IMR-90 (cell line): ENCODE measurements around the gene ZC2HC1C. TPM values are rescaled to one million over a fixed set of nuclear protein-coding genes. Genes with fewer than 3 reads are reported as not detected.

ENCODE experiments used
- ATAC-seq: fragments of 200-7000 bp; cut with Tn5 transposase; 2 replicates; pipeline ENCODE4 v1.9.1; 2020; ENCODE audit warnings: low read depth, mild to moderate bottlenecking, moderate library complexity
- BruUV-seq: library from RNA; stranded (reverse); fragments of 400-500 nt; replicated peaks from 2 replicates; lab custom pipeline; 2021; lab: Mats Ljungman, UMichigan
- CTCF ChIA-PET: fragments of 300-600 bp; formaldehyde crosslinking; extraction: SDS; loops from one replicate; lab custom pipeline; 2021; ENCODE audit warnings: antibody characterized with exemption; lab: Yijun Ruan, JAX
- POLR2A ChIA-PET: fragments of 300-600 bp; sonication (Branson Sonifier 250); formaldehyde crosslinking; loops from one replicate; lab custom pipeline; 2022; ENCODE audit warnings: antibody characterized with exemption; ENCODE audit not compliant: unreplicated experiment; lab: Charles Lee
- DNase-seq: peaks from one replicate; pipeline ENCODE4 v3.0.0; 2013
- H2AFZ ChIP-seq: replicated peaks from 2 replicates; pipeline ENCODE3; 2013; ENCODE audit warnings: low read length, mild to moderate bottlenecking; ENCODE audit not compliant: poor library complexity
- H2AK5ac ChIP-seq: 2 replicates; pipeline ENCODE4 v1.6.1; 2013; ENCODE audit warnings: low read depth, low read length, inconsistent platforms
- H2AK9ac ChIP-seq: replicated peaks from 2 replicates; pipeline ENCODE3; 2013; ENCODE audit warnings: mild to moderate bottlenecking, low read depth, low read length, moderate library complexity; ENCODE audit not compliant: poor library complexity
- H2BK120ac ChIP-seq: 2 replicates; pipeline ENCODE4 v1.6.1; 2013; ENCODE audit warnings: low read depth, low read length, inconsistent platforms
- H2BK15ac ChIP-seq: 3 replicates; pipeline ENCODE4 v1.6.1; 2013; ENCODE audit warnings: low read depth, low read length, inconsistent platforms
- H2BK20ac ChIP-seq: 2 replicates; pipeline ENCODE4 v1.6.1; 2013; ENCODE audit warnings: low read depth, mild to moderate bottlenecking, inconsistent platforms, low read length, moderate library complexity
- H2BK5ac ChIP-seq: 2 replicates; pipeline ENCODE4 v1.6.1; 2013; ENCODE audit warnings: mild to moderate bottlenecking, low read depth, low read length, inconsistent platforms; ENCODE audit not compliant: poor library complexity, severe bottlenecking
- H3K14ac ChIP-seq: replicated peaks from 2 replicates; pipeline ENCODE4 v1.6.1; 2013; ENCODE audit warnings: low read depth, low read length, inconsistent platforms
- H3K18ac ChIP-seq: 2 replicates; pipeline ENCODE4 v1.6.1; 2013; ENCODE audit warnings: low read depth, low read length, control low read depth
- H3K23ac ChIP-seq: 2 replicates; pipeline ENCODE4 v1.6.1; 2013; ENCODE audit warnings: low read depth, low read length, inconsistent platforms
- H3K27ac ChIP-seq: 2 replicates; pipeline ENCODE4 v1.5.1; 2013; ENCODE audit warnings: mild to moderate bottlenecking, control low read depth, low read length; ENCODE audit not compliant: insufficient read depth
- H3K27me3 ChIP-seq: 2 replicates; pipeline ENCODE4 v1.6.1; 2013; ENCODE audit warnings: low read length; ENCODE audit not compliant: control insufficient read depth, insufficient read depth
- H3K36me3 ChIP-seq: 2 replicates; pipeline ENCODE4 v1.6.1; 2013; ENCODE audit warnings: low read length, mixed read lengths; ENCODE audit not compliant: control insufficient read depth, insufficient read depth
- H3K4ac ChIP-seq: 2 replicates; pipeline ENCODE4 v1.6.1; 2013; ENCODE audit warnings: low read depth, low read length, inconsistent platforms
- H3K4me1 ChIP-seq: 2 replicates; pipeline ENCODE4 v1.6.1; 2013; ENCODE audit warnings: low read length, mixed read lengths; ENCODE audit not compliant: control insufficient read depth, insufficient read depth
- H3K4me2 ChIP-seq: 2 replicates; pipeline ENCODE4 v1.6.1; 2013; ENCODE audit warnings: low read depth, mild to moderate bottlenecking, control low read depth, low read length, moderate library complexity
- H3K4me3 ChIP-seq: 2 replicates; pipeline ENCODE4 v1.5.1; 2013; ENCODE audit warnings: low read depth, mild to moderate bottlenecking, control low read depth, low read length, moderate library complexity; ENCODE audit not compliant: insufficient read depth
- H3K56ac ChIP-seq: 2 replicates; pipeline ENCODE4 v1.6.1; 2013; ENCODE audit warnings: low read length, inconsistent platforms; ENCODE audit not compliant: insufficient read depth; ENCODE audit errors: extremely low read depth
- H3K79me1 ChIP-seq, 2 experiments: 2 replicates each; pipeline ENCODE4 v1.6.1; 2013; ENCODE audit warnings: low read length in 2 of 2, inconsistent platforms in 1 of 2, low read depth in 1 of 2
- H3K9ac ChIP-seq: 2 replicates; pipeline ENCODE4 v1.6.1; 2013; ENCODE audit warnings: low read depth, low read length, control low read depth
- H3K9me1 ChIP-seq: 2 replicates; pipeline ENCODE4 v1.6.1; 2013; ENCODE audit warnings: low read length, inconsistent platforms; ENCODE audit not compliant: insufficient read depth
- H3K9me3 ChIP-seq: 2 replicates; pipeline ENCODE4 v1.6.1; 2013; ENCODE audit warnings: low read length; ENCODE audit not compliant: control insufficient read depth, insufficient read depth
- H4K20me1 ChIP-seq: 2 replicates; pipeline ENCODE4 v1.6.1; 2013; ENCODE audit warnings: low read length, inconsistent platforms; ENCODE audit not compliant: insufficient read depth
- H4K5ac ChIP-seq: 2 replicates; pipeline ENCODE4 v1.6.1; 2013; ENCODE audit warnings: mild to moderate bottlenecking, low read depth, low read length, control low read depth
- H4K8ac ChIP-seq, 2 experiments: 2 replicates each; pipeline ENCODE4 v1.6.1; 2013; ENCODE audit warnings: low read depth in 2 of 2, low read length in 2 of 2, control low read depth in 1 of 2, inconsistent platforms in 1 of 2
- H4K91ac ChIP-seq: 2 replicates; pipeline ENCODE4 v1.6.1; 2013; ENCODE audit warnings: low read depth, low read length, inconsistent platforms; ENCODE audit not compliant: insufficient read depth
- RFX5 ChIP-seq: IDR thresholded peaks from 2 replicates; pipeline ENCODE4 v1.8.0; 2012; ENCODE audit warnings: low read depth, mild to moderate bottlenecking, low read length, moderate library complexity
- WGBS, 2 experiments: methylation state at CpG; one replicate each; pipeline versions ENCODE4 v1.1.5 to v1.1.7; 2013; ENCODE audit warnings: missing lambda C conversion rate in 2 of 2; ENCODE audit not compliant: insufficient read length in 1 of 2; ENCODE audit errors: extremely low coverage in 2 of 2; 5-methylcytosine and 5-hydroxymethylcytosine counted together
- dilution Hi-C: fragments of 300-500 bp; cut with HindIII; formaldehyde crosslinking; loops from one replicate; pipeline ENCODE4 v1.14.3; 2018; ENCODE audit warnings: low sequenced_read_pairs; ENCODE audit not compliant: unreplicated experiment
- in situ Hi-C: fragments of 300-500 bp; cut with MboI; formaldehyde crosslinking; loops from 3 replicates; pipeline ENCODE4 v1.14.3; 2019; ENCODE audit warnings: low sequenced_read_pairs, inconsistent platforms, mixed read lengths
- intact Hi-C: fragments of 100-400 bp; cut with micrococcal nuclease; formaldehyde crosslinking; loops from 2 replicates; pipeline ENCODE4 v1.10.0; 2022
- polyA plus RNA-seq, 3 experiments: library from polyadenylated mRNA; depleted of rRNA; stranded (reverse); fragments of >200 nt; gene quantifications; 2 replicates each; pipeline ENCODE4 v1.2.3, GENCODE V29; 2012; ENCODE audit warnings: low replicate concordance in 1 of 3
- total RNA-seq: library from RNA; depleted of rRNA; stranded (reverse); fragments of >200 nt; gene quantifications from 2 replicates; pipeline ENCODE4 v1.2.3, GENCODE V29; 2012

Gene ZC2HC1C
- total and polyA plus RNA-seq, 2 of the 4 experiments (the other 2 are of a cell fraction) = 0.15 to 0.54 TPM

- no peak overlapping the region for H3K4me2 ChIP-seq
- no peak overlapping the region for H2BK120ac ChIP-seq
- H3K4me3 ChIP-seq = no peak overlapping the region
- intact Hi-C loops = no loop called here
- WGBS, 2 experiments = no CpG with 5 or more reads among the region's 2 CpGs
- no peak overlapping the region for H4K8ac ChIP-seq
- H3K9me3 ChIP-seq = no peaks in the 10 kb centered on the region
- TF ChIP-seq RFX5 = no peak
- peaks cover 38% of the 10 kb centered on the region for H3K36me3 ChIP-seq
- no peaks in the 10 kb centered on the region for H4K20me1 ChIP-seq
- ChIA-PET CTCF (no interaction called here), POLR2A (no interaction called here)
- H3K18ac ChIP-seq = no peak overlapping the region
- BruUV-seq = no TSS peak
- H2BK5ac ChIP-seq = no peak overlapping the region
- no peak overlapping the region for H3K4ac ChIP-seq
- H3K4me1 ChIP-seq = no peaks in the 10 kb centered on the region
- H2AFZ ChIP-seq = no peak overlapping the region
- no peak overlapping the region for H4K5ac ChIP-seq
- in situ Hi-C loops = no loop called here
- H4K91ac ChIP-seq = no peak overlapping the region
- H3K79me1 ChIP-seq = no peaks in the 10 kb centered on the region; a peak in 1 of 4 replicates
- H2AK9ac ChIP-seq = no peak overlapping the region
- no peak overlapping the region for H3K23ac ChIP-seq
- H2BK15ac ChIP-seq = no peak overlapping the region
- dilution Hi-C loops = no loop called here
- H3K27ac ChIP-seq = no peak overlapping the region
- no peak overlapping the region for H3K56ac ChIP-seq
- ATAC-seq (no peak), DNase-seq (no peak)
- no peak overlapping the region for H3K9ac ChIP-seq
- no peak overlapping the region for H2BK20ac ChIP-seq
- H3K27me3 ChIP-seq = no peaks in the 10 kb centered on the region
- peaks cover 3% of the 10 kb centered on the region; the same call in 1 of the 2 replicates for H3K9me1 ChIP-seq
- H2AK5ac ChIP-seq = no peak overlapping the region
- H3K14ac ChIP-seq = no peak overlapping the region
Measured at GRCh38 chr14:75109877-75110276, 40.4 kb downstream of the ZC2HC1C start.
